ENCODE results near the gene NADK. TPM values are rescaled to one million over a fixed set of nuclear protein-coding genes. Genes with fewer than 3 reads are reported as not detected.

NADK gene
- total RNA-seq, 2 experiments from 2014 or later, result 57.3 to 65.6 TPM

GRCh38 chr1:1779320-1779675, 1.0 kb upstream of the NADK start:
- no peak for ATAC-seq
- POLR2A ChIA-PET, result interaction anchor here (1.3 to 1.7 kb wide), 3 partner anchors 10 to 126 kb away, joined by 3 to 4 read pairs (median 3); no protein-coding TSS in a partner anchor
- CTCF ChIA-PET, result interaction anchor here (2.1 to 2.3 kb wide), 3 partner anchors 100 to 130 kb away, joined by 9 to 18 read pairs (median 18); no protein-coding TSS in a partner anchor
- intact Hi-C loops (cut with micrococcal nuclease), result no loop called here
- no peak for DNase-seq
- H3K9me3 Mint-ChIP-seq, result no peaks in the 10 kb centered on the region
- H3K4me1 Mint-ChIP-seq (ENCODE audit: low read depth), result peaks cover 66% of the 10 kb centered on the region
- H3K27me3 Mint-ChIP-seq, result no peaks in the 10 kb centered on the region
- peaks cover 13% of the 10 kb centered on the region for H3K36me3 Mint-ChIP-seq (ENCODE audit: low read depth)
- TF ChIP-seq CTCF (IDR thresholded peaks at IDR 0.05), result no peak
- H3K4me3 Mint-ChIP-seq, result peak overlapping the region; percentile 49
- peak overlapping the region; percentile 89 for H3K27ac Mint-ChIP-seq

- CTCF ChIA-PET, result interaction anchor here (2.1 to 2.3 kb wide), 3 partner anchors 100 to 130 kb away, joined by 9 to 18 read pairs (median 18); no protein-coding TSS in a partner anchor
- ATAC-seq (peak; percentile 68), DNase-seq (peak; percentile 90)
- peak overlapping the region; percentile 49 for H3K4me3 Mint-ChIP-seq
- no peaks in the 10 kb centered on the region for H3K27me3 Mint-ChIP-seq
- TF ChIP-seq CTCF (IDR thresholded peaks at IDR 0.05), result peak; percentile 26
- POLR2A ChIA-PET, result interaction anchor here (1.7 kb wide), 1 partner anchor 113 kb away, joined by 4 read pairs; no protein-coding TSS in a partner anchor
- intact Hi-C loops (cut with micrococcal nuclease), result no loop called here
- peaks cover 16% of the 10 kb centered on the region for H3K36me3 Mint-ChIP-seq (ENCODE audit: low read depth)
- peaks cover 66% of the 10 kb centered on the region for H3K4me1 Mint-ChIP-seq (ENCODE audit: low read depth)
- H3K27ac Mint-ChIP-seq, result peak overlapping the region; percentile 89
- H3K9me3 Mint-ChIP-seq, result no peaks in the 10 kb centered on the region
Observed at GRCh38 chr1:1778663-1779319, 521 bp upstream of the NADK start.

DNA sequence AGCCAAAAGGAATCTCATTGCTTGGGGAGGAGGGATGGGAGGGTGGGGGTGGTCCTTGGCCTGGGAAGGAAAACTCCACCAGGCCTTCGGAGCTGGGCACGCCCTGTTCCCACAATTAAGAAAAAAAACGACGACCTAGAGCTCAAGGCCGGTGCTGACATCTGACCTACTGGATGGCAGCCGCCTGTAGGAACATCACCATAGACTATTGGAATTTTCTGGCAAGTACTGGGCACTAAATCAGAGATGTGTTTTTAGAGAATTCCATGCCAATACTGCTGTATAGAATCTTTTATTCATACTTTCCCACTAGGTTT, 729 bp downstream of the NADK start:
- TF ChIP-seq CTCF (IDR thresholded peaks at IDR 0.05), result no peak
- H3K9me3 Mint-ChIP-seq, result no peaks in the 10 kb centered on the region
- peaks cover 55% of the 10 kb centered on the region for H3K4me1 Mint-ChIP-seq (ENCODE audit: low read depth)
- H3K27me3 Mint-ChIP-seq, result no peaks in the 10 kb centered on the region
- intact Hi-C loops (cut with micrococcal nuclease), result no loop called here
- POLR2A ChIA-PET, result interaction anchor here (1.2 kb wide), 1 partner anchor 22 kb away, joined by 3 read pairs; no protein-coding TSS in a partner anchor
- H3K4me3 Mint-ChIP-seq, result peak overlapping the region; percentile 91
- peak overlapping the region; percentile 89 for H3K27ac Mint-ChIP-seq
- CTCF ChIA-PET, result interaction anchor here (1.1 to 1.4 kb wide), 3 partner anchors 17 to 131 kb away, joined by 4 read pairs; no protein-coding TSS in a partner anchor
- H3K36me3 Mint-ChIP-seq (ENCODE audit: low read depth), result peaks cover 16% of the 10 kb centered on the region
- DNase-seq, result no peak
- no peak for ATAC-seq

GRCh38 chr1:1776672-1777582, 1.3 kb downstream of the NADK start:
- Mint-ChIP-seq H3K4me3 (peak overlapping the region; percentile 91), H3K27me3 (no peaks in the 10 kb centered on the region), H3K9me3 (no peaks in the 10 kb centered on the region), H3K4me1 (ENCODE audit: low read depth) (peaks cover 55% of the 10 kb centered on the region), H3K36me3 (ENCODE audit: low read depth) (peaks cover 22% of the 10 kb centered on the region), H3K27ac (peak overlapping the region; percentile 89)
- no peak for DNase-seq
- CTCF ChIA-PET, result interaction anchor here (1.1 to 1.4 kb wide), 3 partner anchors 18 to 132 kb away, joined by 4 read pairs; no protein-coding TSS in a partner anchor
- intact Hi-C loops (cut with micrococcal nuclease), result no loop called here
- no peak for ATAC-seq
- POLR2A ChIA-PET, result interaction anchor here (0.7 to 1.2 kb wide), 3 partner anchors 23 to 132 kb away, joined by 3 to 5 read pairs (median 3); no protein-coding TSS in a partner anchor
- TF ChIP-seq CTCF (IDR thresholded peaks at IDR 0.05), result no peak

Data from activated CD8-positive, alpha-beta T cell treated with anti-CD3 and anti-CD28 coated beads for 36 hours (primary cell).